COR-L47 (cell line): Measurements from ENCODE around the gene AP4S1.
"Not testable (repeated sequence)": the region's sequence is repeated elsewhere in the genome, so short reads cannot be mapped to it uniquely, and the experiment has no call there.

ENCODE experiments used
- DNase-seq: peaks from one replicate; lab custom pipeline; 2025; lab: John Stamatoyannopoulos, UW

AP4S1 gene

DNA sequence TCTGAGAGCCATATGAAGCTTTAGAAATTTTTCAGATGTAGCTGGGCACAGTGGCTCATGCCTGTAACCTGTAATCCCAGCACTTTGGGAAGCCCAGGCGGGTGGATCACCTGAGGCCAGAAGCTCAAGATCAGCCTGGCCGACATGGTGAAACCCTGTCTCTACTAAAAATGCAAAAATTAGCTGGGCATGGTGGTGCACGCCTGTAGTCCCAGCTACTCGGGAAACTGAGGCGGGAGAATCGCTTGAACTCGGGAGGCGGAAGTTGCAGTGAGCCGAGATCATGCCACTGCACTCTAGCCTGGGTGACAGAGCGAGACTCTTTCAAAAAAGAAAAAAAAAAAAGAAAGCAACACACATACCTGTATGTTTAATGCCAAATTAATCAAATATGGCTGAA lies 17.4 kb downstream of the AP4S1 start:
- DNase-seq, result not testable (repeated sequence)

DNA sequence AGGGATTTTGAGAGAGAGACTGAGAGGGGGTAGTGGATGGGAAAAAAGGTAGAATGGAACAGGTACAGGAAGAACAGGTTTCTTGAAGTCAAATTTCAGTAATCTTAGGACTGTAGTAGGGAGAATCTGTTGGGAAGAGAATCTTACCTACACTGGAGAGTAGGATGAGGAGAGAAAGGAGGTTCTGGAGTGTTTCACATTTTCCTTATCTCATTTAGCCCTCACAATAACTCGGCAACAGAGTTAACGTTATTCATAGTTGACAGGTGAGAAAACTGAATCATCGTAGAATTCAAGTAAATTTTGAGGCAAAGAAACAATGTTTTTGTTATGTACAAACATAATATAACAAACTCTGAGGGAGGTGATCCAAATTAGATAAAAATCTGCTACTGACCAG lies 17.9 kb downstream of the AP4S1 start:
- DNase-seq, result no peak

DNA sequence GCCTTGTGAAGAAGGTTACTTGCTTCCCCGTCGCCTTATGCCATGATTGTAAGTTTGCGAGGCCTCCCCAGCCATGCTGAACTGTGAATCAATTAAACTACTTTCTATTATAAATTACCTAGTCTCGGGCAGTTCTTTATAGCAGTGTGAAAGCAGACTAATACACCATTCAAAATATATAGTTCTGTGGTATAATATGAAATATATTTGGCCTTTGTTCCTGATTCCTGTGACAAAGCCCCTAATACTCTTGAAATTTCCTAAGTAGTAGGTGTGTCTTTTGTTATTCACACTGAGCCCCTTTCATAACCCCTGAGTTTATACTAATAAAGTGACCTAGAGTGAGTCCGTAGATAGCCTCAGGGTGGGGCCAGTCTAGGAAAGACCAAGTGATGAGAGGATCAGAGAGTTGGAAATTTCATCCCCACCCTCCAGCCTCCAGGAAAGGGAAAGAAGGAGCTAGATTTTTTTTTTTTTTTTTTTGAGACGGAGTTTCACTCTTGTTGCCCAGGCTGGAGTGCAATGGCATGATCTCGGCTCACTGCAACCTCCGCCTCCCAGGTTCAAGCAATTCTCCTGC lies 20.1 kb downstream of the AP4S1 start:
- DNase-seq, result no peak

DNA sequence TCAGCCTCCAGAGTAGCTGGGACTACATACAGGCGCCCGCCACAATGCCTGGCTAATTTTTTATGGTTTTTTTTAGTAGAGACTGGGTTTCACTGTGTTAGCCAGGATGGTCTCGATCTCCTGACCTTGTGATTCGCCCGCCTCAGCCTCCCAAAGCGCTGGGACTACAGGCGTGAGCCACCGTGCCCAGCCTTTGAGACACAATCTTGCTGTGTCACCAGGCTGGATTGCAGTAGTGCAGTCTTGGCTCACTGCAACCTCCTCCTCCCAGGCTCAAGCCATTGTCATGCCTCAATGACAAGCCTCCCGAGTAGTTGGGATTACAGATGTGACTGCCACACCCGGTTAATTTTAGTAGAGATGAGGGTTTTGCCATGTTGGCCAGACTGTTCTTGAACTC lies 22.1 kb downstream of the AP4S1 start:
- no peak for DNase-seq

DNA sequence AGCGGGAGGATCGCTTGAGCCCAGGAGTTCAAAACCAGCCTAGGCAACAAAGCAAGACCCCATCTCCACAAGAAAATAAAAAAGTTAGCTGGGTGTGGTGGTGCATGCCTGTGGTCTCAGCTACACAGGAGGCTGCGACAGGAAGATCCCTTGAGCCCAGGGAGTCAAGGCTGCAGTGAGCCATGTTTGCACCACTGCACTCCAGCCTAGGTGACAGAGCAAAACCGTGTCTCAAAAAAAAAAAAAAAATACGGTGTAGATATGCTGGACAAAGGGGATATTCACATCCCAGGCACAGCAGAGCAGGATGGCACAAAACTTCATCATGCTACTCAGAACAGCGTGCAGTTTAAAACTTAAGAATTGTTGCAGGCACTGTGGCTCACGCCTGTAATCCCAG lies 25.6 kb downstream of the AP4S1 start:
- DNase-seq, result no peak

DNA sequence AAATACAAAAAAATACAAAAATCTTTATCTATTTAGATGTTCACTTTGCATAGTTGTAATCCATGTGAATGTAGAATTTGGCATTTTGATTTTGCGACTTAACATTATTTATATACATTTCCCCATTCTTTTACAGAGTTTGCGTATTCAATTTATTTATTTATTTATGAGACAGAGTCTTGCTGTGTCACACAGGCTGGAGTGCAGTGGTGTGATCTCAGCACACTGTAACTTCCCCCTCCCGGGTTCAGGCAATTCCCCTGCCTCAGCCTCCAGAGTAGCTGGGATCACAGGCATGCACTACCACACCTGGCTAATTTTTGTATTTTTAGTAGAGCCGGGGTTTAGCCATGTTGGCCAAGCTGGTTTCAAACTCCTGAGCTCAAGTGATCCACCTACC lies 26.1 kb downstream of the AP4S1 start:
- no peak for DNase-seq

DNA sequence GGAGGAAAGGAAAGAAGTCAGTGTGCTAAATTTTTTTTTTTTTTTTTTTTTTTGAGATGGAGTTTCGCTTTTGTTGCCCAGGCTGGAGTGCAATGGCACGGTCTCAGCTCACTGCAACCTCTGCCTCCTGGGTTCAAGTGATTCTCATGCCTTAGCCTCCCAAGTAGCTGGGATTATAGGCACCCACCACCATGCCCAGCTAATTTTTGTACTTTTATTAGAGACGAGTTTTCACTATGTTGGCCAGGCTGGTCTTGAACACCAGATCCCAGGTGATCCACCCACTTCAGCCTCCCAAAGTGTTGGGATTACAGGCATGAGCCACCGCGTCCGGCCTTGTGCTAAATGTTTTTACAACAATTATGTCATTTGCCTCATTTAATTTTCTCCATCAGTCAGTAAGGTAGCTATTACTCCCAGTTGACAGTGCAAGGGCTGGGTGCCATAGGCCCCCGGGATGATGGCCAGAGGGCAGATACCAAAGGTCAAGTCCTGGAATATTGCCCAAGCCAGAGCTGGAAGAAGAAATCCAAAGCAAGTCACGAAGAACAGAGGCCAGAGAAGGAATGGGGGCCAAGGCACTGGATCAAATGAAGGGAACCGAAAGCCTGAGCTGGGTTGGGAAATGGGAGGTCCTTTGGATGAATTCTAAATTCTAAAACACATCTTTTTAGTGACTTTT lies 27.6 kb downstream of the AP4S1 start:
- DNase-seq, result not testable (repeated sequence)

DNA sequence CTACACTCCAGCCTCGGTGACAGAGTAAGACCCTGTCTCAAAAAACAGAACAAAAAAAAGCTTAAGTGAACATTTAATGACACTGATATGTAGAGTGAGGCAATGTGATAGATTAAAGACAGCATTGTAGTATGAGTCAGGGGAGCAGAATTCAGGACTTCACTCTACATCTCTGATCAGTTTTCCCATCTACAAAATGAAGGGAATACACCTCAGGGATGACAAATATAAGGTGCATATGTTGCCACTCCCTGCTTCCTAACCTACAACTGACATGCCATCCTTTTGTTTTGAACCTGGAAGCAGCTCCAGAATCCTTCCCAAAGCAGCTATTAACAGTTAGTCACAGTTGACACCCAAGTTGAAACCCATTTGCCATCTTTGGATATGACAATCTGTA lies 31.6 kb downstream of the AP4S1 start:
- no peak for DNase-seq

DNA sequence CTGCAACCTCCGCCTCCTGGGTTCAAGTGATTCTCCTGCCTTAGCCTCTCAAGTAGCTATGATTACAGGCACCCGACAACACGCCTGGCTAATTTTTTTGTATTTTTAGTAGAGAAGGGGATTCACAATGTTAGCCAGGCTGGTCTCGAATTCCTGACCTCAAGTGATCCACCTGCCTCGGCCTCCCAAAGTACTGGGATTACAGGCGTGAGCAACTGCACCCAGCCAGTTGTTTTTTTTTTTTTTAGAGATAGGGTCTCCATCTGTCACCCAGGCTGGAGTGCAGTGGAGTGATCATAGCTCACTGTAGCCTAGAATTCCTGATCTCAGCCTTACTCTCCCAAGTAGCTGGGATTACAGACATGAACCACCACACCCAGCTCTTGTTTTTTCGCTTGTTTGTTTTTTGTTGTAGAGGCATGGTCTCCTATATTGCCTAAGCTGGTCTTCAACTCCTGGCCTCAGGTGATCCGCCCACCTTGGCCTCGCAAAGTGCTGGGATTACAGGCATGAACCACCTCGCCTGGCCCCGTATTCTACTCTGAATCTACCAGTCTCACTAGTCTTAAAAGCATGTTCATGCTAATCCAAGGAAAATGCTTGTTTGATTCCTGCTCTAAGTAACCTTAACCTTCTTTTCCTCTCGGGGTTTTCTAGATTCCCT lies 32.4 kb downstream of the AP4S1 start:
- DNase-seq, result no peak

DNA sequence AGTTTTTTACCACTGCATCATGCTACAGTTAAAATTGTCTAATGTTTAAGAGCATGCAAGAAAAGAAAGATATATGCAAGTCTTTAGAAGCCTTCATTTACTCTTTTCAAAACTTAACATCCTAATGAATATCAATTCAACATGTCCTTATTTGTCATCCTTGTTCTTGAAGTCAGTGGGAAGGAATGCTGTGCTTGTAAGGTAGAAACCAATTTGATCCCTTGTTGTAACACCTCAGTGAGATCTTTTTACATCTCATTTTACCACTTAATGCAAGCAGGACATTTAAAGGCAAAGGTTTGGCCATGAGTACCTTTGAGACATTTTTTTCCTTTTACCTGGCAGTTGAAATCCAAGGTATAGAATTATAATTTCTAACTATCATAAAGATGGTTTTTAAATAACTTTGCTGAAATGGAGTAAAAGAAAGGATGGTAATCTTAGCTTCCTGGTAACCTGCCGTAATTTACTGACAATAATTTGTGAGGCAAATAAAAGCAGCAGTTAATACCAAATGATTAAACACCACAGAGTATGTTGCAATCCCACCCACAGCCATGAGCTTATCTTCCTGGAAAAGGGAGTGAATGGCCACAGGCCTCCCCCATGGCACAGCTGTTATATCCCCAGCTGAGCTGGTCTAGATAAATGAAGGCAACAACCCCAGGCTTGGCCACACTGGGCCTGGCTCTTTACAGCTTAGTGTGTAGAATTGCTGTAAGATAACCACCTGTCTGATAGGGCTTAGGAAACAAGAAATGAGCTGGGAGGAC lies 33.9 kb downstream of the AP4S1 start:
- no peak for DNase-seq

DNA sequence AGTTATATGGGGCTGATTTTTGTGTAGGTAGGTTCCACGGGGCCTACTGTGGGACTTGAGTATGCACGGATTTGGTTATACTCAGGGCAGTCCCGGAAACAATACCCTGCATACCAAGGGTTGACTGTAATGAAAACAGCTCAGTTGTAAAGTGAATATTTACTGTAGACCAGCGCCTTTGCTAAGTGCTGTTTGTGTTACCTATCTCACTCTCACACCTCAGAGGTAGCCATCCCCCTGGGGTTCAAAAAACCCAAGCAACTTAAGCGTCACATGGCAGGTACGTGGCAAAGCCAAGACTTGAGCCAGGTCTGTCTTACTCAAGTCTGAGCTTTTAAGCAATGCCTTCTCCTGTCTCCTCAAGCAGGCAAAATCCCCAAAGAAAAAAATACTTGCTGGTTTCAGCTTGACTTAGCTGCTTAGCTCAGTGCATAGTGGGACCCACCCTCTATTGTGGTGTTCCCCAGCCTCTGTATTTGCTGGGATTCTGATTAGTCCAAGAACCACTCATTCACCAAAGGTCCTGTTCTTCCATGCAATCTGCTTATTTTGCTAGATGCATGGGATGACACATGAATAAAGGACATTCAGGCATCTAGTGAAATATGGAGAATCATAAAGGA lies 34.9 kb downstream of the AP4S1 start:
- no peak for DNase-seq

DNA sequence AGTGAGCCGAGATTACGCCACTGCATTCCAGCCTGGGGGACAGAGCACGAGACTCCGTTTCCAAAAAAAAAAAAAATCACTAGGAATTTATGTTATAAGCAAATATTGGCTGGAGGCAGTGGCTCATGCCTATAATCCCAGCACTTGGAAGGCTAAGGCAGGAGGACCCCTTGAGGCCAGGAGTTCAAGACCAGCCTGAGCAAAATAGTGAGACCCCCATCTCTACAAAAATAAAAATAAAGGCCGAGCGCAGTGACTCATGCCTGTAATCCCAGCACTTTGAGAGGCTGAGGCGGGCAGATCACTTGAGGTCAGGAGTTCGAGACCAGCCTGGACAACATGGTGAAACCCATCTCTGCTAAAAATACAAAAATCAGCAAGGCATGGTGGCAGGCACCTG lies 37.5 kb downstream of the AP4S1 start:
- DNase-seq, result not testable (repeated sequence)

DNA sequence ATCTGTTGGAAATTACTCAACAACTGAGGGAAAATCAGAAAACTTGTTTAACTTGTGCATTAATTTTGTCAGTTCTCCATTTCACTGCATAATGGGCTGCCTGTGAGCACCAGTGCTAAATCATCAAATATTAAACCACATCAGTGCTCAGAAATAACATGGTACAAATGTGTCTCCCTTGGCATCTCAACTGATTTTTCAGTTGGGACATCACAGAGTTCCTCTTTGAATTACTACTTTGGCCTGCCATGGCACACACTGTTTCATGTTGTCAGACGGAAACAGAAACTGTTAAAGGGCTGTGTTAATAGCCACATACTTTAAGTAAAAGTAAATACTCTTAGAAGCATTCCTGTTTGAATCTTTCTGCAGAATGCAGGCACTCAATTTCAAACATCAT lies 42.8 kb downstream of the AP4S1 start:
- no peak for DNase-seq

DNA sequence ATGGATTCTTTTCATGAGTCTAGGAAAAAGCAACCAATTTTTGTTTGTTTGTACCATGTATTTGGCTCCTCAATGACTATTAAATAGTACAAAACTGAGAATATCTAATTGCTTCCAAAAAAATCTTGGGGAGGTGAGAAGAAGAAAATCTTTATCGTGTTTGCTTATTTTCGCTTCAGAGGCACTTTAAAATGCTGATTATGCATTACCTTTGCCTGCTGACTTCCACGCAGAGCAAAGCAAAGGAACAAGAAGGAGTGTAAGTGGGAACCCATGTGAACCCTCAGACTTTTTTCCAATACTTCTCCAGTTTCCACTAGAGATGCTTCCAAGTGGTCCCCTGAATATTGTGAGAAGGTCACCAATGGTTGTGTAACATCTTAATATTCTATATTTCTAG lies 43.9 kb downstream of the AP4S1 start:
- DNase-seq, result no peak

DNA sequence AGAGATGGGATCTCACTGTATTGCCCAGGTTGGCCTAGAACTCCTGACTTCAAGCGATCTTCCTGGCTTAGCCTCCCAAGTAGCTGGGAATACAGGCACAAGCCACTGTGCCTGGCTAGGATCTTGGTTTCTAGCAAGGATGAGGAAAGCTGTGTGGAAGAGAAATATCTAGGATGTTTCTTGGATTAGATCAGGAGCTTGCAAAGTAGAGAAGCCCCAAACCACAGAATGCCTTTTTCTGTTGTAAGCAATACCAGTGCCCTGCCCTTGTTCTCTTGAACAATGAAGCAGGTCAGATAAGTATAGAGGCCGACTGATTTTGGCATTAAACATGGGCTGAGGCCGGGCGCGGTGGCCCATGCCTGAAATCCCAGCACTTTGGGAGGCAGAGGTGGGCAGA lies 45.0 kb downstream of the AP4S1 start:
- DNase-seq, result no peak

DNA sequence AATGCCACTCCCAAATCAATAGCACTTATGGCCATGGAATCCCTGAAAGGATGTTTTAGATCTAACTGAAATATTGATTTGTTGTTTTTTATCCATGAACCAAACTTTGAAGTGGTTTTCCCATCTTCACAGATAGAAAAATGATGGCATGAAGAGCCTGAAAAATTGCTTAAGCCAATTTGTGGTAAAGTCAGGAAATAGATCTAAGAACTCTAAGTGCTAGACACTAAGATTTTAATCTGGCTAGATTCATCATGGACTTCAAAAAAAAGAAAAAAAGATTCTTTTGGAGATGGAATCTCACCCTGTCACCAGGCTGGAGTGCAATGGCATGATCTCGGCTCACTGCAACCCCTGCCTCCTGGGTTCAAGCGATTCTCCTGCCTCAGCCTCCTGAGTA lies 45.7 kb downstream of the AP4S1 start:
- DNase-seq, result no peak

DNA sequence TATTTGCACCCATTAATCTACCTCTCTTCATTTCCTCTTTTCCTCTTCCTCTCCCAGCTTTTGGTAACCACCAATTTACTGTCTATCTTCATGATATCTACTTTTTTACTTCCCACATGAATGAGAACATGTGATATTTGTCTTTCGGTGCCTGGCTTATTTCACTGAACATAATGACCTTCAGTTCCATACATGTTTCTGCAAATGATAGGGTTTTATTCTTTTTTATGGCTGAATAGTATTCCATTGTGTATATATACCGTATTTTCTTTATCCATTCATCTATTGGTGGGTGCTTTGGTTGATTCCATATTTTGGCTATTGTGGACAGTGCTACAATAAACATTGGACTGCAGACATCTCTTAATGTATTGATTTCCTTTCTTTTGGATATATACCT lies 49.7 kb downstream of the AP4S1 start:
- no peak for DNase-seq

DNA sequence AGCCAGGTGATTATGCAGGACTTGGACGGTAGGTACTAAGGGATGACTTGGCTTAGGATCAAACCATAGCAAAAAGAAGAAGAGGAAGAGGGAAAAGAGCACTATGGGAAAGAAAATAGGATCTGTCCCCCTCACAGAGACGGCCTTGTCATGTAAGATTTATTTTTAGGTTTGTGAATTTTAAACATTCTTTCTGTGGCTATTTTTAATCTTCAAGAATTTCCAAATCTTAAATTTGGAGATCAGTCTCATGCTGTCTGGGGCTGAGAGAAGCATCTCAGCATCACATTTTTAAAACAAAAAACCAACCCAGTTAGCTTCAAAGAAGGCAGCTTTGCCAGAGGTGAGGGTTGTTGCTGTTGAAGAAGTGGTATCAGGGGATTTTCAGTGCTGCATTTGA lies 53.3 kb downstream of the AP4S1 start:
- no peak for DNase-seq

DNA sequence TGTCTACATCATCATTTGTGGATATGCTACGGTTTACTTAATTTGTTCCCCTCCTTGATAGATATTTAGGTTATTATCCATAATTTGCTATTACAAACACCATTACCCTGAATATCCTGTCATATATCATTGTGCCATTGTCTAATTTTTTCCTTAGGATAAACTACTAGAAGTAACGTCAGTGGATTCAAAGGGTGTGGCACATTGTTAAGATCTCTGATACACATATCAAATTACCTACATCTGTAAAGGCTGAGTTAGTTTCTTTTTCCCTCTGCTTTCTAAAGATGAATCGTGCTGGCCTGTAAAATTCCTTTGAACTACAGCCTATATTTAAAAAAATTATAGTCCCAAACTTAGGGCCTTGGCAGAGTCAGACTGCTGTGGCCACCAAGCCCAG lies 54.6 kb downstream of the AP4S1 start:
- DNase-seq, result no peak

DNA sequence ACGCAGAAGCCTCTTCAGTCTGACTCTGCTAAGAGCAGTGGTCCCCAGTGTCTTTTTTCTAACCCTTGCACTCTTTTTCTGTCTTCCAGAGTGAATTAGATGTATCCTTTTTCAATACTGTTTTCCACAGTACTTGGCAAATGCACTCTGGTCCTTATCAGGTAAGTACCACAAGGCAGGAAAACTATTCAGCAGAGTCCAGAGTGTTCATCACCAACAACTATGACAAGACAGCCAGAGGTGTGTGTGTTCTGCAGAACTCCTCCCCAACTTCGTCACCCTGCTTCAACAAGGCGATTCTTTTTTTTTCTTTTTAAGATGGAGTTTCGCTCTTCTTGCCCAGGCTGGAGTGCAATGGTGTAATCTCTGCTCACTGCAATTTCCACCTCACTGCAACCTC lies 55.0 kb downstream of the AP4S1 start:
- DNase-seq, result no peak

DNA sequence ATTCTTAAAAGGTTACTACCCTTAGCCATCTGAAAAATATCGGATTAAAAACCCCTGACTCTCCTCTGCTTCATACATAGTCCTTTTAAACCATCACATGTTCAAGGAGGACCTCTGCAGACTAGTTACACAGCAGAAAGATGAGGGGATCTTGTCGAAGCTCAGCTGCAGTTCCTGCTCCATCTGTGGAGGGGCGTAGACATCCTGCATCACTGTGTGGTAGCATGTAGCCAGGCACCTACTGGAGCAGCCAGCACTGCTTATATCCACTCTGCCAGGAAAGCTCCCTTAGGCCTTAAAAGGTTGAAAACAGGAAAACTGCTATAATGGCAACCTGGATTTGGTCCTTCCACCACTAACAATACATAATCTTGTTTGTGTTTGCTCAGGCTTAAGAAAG lies 58.3 kb downstream of the AP4S1 start:
- no peak for DNase-seq

DNA sequence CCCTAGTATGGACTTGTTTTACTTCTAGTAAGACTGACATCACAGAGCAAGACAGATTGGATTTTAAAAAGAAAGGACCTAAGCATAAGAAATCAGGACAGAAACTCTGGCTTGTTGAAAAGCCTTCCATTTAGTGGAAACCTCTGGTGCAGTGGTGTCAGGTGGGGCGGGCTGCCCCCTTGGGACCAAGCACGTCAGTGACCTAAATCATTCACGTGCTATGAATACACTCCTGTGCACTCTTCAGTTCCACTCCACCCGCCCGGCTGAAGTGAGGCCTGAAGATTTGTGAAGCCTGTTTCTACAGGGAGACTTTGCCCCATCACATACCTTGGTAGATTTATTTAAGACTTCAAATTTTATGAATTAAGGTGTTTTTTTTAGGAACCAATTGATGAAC lies 58.9 kb downstream of the AP4S1 start:
- DNase-seq, result no peak

DNA sequence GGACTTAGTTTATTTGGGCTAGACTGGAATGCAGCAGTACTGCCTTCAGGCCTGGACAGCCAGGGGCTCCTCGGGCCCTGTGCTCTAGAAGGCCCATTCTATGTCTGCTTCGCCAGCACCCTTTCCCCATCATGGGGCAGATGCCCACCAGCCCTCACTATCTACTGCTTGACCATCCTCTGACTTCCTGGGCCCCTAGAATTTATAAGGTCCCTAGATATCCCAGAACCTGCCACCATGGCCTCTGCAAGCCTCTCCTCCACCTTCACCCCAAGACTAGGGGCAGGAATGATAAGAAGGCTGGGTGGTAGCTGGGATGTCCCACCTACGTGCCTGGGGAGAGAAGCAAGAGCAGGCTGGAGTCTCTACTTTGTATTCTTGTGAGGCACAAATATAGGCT lies 59.6 kb downstream of the AP4S1 start:
- no peak for DNase-seq
